HFF-Myc (cell line): ENCODE data around the gene MFAP1.
"Not testable (repeated sequence)": the region's sequence is repeated elsewhere in the genome, so short reads cannot be mapped to it uniquely, and the experiment has no call there.

Experiments
- DNase-seq: peaks from one replicate; pipeline ENCODE4 v3.0.0-alpha.2; 2011; ENCODE audit warnings: low read depth; ENCODE audit errors: extremely low read depth
- H3K4me3 ChIP-seq: replicated peaks from 2 replicates; pipeline ENCODE4 v1.5.1; 2011; ENCODE audit warnings: low read depth, mild to moderate bottlenecking, control low read depth, low read length
- CTCF ChIP-seq: IDR thresholded peaks from 2 replicates; pipeline ENCODE4 v1.5.1; 2012; ENCODE audit warnings: mild to moderate bottlenecking, low read depth, low read length, control low read depth; ENCODE audit errors: missing control alignments

The MFAP1 gene

GRCh38 chr15:43859546-43859945, 35.1 kb upstream of the MFAP1 start:
- no peak for TF ChIP-seq CTCF
- H3K4me3 ChIP-seq: no peak overlapping the region
- DNase-seq: no peak

- no peak for TF ChIP-seq CTCF
- DNase-seq: no peak
- H3K4me3 ChIP-seq: no peak overlapping the region
Measured at GRCh38 chr15:43854801-43855200, 30.3 kb upstream of the MFAP1 start.

- DNase-seq: no peak
- no peak for TF ChIP-seq CTCF
- H3K4me3 ChIP-seq: no peak overlapping the region
Measured at GRCh38 chr15:43852607-43853006, 28.1 kb upstream of the MFAP1 start.

GRCh38 chr15:43851251-43851650, 26.8 kb upstream of the MFAP1 start:
- no peak for TF ChIP-seq CTCF
- no peak overlapping the region for H3K4me3 ChIP-seq
- DNase-seq: no peak

- TF ChIP-seq CTCF: no peak
Measured at GRCh38 chr15:43845421-43845820, 20.9 kb upstream of the MFAP1 start.

GRCh38 chr15:43832485-43832884, 8.0 kb upstream of the MFAP1 start:
- not testable (repeated sequence) for H3K4me3 ChIP-seq, DNase-seq

More at GRCh38 chr15:43845421-43845820, 20.9 kb upstream of the MFAP1 start:
- H3K4me3 ChIP-seq: no peak overlapping the region
- no peak for DNase-seq

GRCh38 chr15:43831519-43832052, 7.1 kb upstream of the MFAP1 start:
- not testable (repeated sequence) for DNase-seq, H3K4me3 ChIP-seq

- DNase-seq, H3K4me3 ChIP-seq: not testable (repeated sequence)
Measured at GRCh38 chr15:43830691-43831275, 6.3 kb upstream of the MFAP1 start.

- not testable (repeated sequence) for DNase-seq, H3K4me3 ChIP-seq
Measured at GRCh38 chr15:43829951-43830540, 5.6 kb upstream of the MFAP1 start.
